ENCODE data around the gene CD163L1.

CD163L1 gene

DNA sequence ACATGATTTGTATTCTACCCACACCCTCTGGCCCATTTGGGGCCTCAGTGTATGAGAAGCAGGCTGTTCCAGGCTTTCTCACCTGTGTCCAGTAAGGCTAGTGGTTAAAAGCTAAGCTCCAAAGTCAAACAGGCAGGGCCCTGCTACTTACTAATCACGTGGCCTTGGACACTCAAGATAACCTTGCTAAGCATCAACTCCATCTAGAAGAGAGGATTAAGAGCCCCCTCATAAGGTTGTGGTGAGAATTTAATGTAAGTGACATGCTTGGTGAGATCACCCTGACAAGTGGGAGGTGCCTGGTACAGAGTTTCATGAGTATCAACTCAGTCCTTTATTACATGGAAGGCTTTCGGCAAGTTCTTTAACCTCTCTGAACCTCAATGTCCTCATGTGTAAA, 122.3 kb downstream of the CD163L1 start:
- no peak for DNase-seq

DNA sequence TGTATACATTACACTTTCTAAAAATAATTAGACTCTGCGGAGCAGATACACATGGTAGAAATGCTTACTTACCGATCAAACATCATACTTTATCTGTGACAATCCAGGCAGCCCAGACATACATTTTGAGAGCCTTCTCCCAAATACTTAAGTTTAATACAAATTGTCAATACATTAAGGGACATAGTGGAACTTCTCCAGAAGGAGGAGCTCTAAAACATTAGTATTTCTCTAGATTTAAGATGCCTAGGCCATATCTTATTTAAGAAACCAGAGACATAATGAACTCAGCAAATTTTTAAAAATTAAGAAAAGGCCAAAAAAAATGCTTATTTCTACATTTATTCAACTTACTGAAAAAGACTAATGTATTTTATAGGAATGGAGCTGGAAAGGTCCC, 124.0 kb downstream of the CD163L1 start:
- DNase-seq: no peak

- DNase-seq: no peak
These were observed 133.9 kb downstream of the CD163L1 start for GRCh38 chr12:7310070-7310469.

Measured in islet precursor cell (in vitro differentiated cells).